Measurements from ENCODE around the gene FSTL4. TPM values are rescaled to one million over a fixed set of nuclear protein-coding genes. Genes with fewer than 3 reads are reported as not detected.

The FSTL4 gene
- total and polyA plus RNA-seq, 2 experiments from 2014 or later, result 1.4 to 2.8 TPM

DNA sequence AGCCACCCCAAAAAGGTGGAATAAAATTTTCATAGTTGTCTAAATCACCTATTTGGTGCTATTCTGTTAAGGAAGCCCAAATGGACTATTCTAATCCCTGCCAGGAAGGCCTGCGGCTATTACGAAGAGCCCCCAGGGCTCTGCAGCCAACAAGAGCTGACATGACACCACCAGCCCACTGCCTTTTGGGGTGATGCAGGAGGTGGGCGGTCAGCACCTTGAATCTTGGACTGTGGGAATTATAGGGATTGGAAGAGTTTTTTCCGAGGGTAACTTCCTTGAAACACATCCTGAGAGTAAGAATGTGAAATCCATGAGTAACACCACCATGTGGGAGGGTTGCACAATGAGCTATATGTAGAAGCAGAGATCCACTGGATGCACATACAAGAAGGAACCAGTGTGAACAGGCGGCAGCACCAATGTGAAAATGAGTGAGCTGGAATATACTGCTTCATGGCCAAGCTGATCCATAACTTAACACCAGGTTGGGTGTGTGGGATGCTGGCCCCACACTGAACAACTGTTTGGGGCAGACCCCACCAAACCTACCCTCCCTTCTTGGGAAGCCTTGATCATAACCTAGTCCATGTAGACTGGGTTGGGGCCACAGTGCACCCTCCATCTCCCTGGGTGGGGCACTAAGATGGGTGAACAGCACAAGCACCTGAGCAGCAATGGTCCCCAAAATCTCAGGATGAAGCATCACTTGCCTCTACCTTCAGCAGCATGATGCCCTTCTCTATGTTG is 239.0 kb downstream of the FSTL4 start:
- peaks cover 29% of the 10 kb centered on the region for H3K9me3 Mint-ChIP-seq
- peaks cover 3% of the 10 kb centered on the region for H3K27me3 Mint-ChIP-seq (ENCODE audit: insufficient read depth, low read depth, poor library complexity)
- no peak overlapping the region for H3K4me3 Mint-ChIP-seq
- peaks cover 13% of the 10 kb centered on the region; the same call in 2 of the 3 replicates for H3K4me1 Mint-ChIP-seq
- H3K36me3 Mint-ChIP-seq (ENCODE audit: low read depth), result peaks cover 11% of the 10 kb centered on the region; the same call in 2 of the 3 replicates
- Histone ChIP-seq H3K36me3 (ENCODE audit: insufficient read depth) (0 out of 2 replicates have a peak, but pooled peaks cover 2% of the 10 kb centered on the region), H3K79me2 (replicated peaks; ENCODE audit: insufficient read depth) (no peaks in the 10 kb centered on the region), H3K27me3 (ENCODE audit: insufficient read depth) (no peaks in the 10 kb centered on the region), H3F3A (replicated peaks; ENCODE audit: low read depth) (no peaks in the 10 kb centered on the region), H3K4me1 (ENCODE audit: insufficient read depth) (no peaks in the 10 kb centered on the region), H2AFZ (no peak overlapping the region), H3K27ac (ENCODE audit: low read depth) (no peak overlapping the region), H3K4me3 (no peak overlapping the region), H4K20me1 (replicated peaks; ENCODE audit: insufficient read depth) (no peaks in the 10 kb centered on the region), H3K9me2 (ENCODE audit: insufficient read depth) (peaks cover 3% of the 10 kb centered on the region; the same call in 1 of the 2 replicates), H3K4me2 (no peak overlapping the region)
- DNase-seq (ENCODE audit: low spot score), result no peak
- ATAC-seq, result no peak
- TF ChIP-seq CREB1 (CRISPR knock-in tag; IDR thresholded peaks at IDR 0.05; ENCODE audit: low read depth) (no peak), STAT1 (IDR thresholded peaks at IDR 0.05; ENCODE audit: unreplicated experiment) (no peak), JUNB (IDR thresholded peaks at IDR 0.05; ENCODE audit: unreplicated experiment) (no peak)
- TF ChIP-seq, protein P1, sequence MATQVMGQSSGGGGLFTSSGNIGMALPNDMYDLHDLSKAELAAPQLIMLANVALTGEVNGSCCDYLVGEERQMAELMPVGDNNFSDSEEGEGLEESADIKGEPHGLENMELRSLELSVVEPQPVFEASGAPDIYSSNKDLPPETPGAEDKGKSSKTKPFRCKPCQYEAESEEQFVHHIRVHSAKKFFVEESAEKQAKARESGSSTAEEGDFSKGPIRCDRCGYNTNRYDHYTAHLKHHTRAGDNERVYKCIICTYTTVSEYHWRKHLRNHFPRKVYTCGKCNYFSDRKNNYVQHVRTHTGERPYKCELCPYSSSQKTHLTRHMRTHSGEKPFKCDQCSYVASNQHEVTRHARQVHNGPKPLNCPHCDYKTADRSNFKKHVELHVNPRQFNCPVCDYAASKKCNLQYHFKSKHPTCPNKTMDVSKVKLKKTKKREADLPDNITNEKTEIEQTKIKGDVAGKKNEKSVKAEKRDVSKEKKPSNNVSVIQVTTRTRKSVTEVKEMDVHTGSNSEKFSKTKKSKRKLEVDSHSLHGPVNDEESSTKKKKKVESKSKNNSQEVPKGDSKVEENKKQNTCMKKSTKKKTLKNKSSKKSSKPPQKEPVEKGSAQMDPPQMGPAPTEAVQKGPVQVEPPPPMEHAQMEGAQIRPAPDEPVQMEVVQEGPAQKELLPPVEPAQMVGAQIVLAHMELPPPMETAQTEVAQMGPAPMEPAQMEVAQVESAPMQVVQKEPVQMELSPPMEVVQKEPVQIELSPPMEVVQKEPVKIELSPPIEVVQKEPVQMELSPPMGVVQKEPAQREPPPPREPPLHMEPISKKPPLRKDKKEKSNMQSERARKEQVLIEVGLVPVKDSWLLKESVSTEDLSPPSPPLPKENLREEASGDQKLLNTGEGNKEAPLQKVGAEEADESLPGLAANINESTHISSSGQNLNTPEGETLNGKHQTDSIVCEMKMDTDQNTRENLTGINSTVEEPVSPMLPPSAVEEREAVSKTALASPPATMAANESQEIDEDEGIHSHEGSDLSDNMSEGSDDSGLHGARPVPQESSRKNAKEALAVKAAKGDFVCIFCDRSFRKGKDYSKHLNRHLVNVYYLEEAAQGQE (IDR thresholded peaks at IDR 0.05; ENCODE audit: unreplicated experiment), result no peak
- TF ChIP-seq, protein P2, sequence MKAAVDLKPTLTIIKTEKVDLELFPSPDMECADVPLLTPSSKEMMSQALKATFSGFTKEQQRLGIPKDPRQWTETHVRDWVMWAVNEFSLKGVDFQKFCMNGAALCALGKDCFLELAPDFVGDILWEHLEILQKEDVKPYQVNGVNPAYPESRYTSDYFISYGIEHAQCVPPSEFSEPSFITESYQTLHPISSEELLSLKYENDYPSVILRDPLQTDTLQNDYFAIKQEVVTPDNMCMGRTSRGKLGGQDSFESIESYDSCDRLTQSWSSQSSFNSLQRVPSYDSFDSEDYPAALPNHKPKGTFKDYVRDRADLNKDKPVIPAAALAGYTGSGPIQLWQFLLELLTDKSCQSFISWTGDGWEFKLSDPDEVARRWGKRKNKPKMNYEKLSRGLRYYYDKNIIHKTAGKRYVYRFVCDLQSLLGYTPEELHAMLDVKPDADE (IDR thresholded peaks at IDR 0.05), result no peak
- no peak overlapping the region for H3K27ac Mint-ChIP-seq

DNA sequence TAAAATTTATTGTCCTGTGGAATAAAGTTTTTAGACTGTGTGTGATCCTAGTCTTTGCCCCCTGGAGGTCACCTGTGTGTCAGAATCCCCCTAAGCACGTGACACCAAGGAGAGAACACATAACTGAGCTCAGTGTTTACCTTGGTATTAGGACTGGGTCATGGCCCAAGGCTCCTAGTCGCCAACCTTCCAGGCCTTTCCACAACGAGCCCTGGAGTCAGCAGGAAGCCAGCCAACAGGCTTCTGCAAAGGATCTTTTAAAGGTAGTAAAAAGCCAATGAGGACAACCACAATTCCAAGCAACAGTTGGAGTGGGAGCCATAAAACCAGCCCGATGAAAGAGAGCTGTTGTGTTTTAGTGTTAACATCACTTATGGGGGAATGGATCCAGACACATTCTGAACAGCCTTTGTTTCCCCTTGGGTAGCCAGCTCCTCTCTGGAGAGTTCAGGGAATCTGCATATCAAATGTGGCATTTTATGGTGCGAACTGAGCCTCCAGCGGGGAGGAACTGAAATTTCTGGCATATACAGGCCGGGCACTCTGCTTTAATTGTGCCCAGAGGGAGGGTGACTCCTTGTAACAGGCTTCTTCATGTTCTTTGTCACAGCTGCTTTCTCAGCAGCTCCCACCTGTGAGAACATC is 239.9 kb downstream of the FSTL4 start:
- H4K20me1 ChIP-seq (replicated peaks; ENCODE audit: insufficient read depth), result no peaks in the 10 kb centered on the region
- H3K4me1 Mint-ChIP-seq, result peaks cover 13% of the 10 kb centered on the region; the same call in 2 of the 3 replicates
- H3K27ac Mint-ChIP-seq, result no peak overlapping the region
- DNase-seq (ENCODE audit: low spot score) (no peak), ATAC-seq (no peak)
- H3K27ac ChIP-seq (ENCODE audit: low read depth), result no peak overlapping the region
- no peak overlapping the region for H3K4me3 Mint-ChIP-seq
- 0 out of 2 replicates have a peak, but pooled peaks cover 2% of the 10 kb centered on the region for H3K36me3 ChIP-seq (ENCODE audit: insufficient read depth)
- no peaks in the 10 kb centered on the region for H3F3A ChIP-seq (replicated peaks; ENCODE audit: low read depth)
- peaks cover 23% of the 10 kb centered on the region for H3K9me3 Mint-ChIP-seq
- H3K4me3 ChIP-seq, result no peak overlapping the region
- H3K4me1 ChIP-seq (ENCODE audit: insufficient read depth), result no peaks in the 10 kb centered on the region
- no peaks in the 10 kb centered on the region for H3K79me2 ChIP-seq (replicated peaks; ENCODE audit: insufficient read depth)
- peaks cover 3% of the 10 kb centered on the region; the same call in 1 of the 2 replicates for H3K9me2 ChIP-seq (ENCODE audit: insufficient read depth)
- H3K27me3 Mint-ChIP-seq (ENCODE audit: insufficient read depth, low read depth, poor library complexity), result peaks cover 3% of the 10 kb centered on the region
- H2AFZ ChIP-seq, result no peak overlapping the region
- peaks cover 7% of the 10 kb centered on the region; the same call in 2 of the 3 replicates for H3K36me3 Mint-ChIP-seq (ENCODE audit: low read depth)
- no peak overlapping the region for H3K4me2 ChIP-seq
- H3K27me3 ChIP-seq (ENCODE audit: insufficient read depth), result no peaks in the 10 kb centered on the region
- TF ChIP-seq STAT1 (IDR thresholded peaks at IDR 0.05; ENCODE audit: unreplicated experiment) (no peak), EZH2 (IDR thresholded peaks at IDR 0.05; ENCODE audit: low read depth, unreplicated experiment) (no peak), ZNF331 (CRISPR knock-in tag; IDR thresholded peaks at IDR 0.05; ENCODE audit: low read depth) (no peak)
- TF ChIP-seq, protein P2 (IDR thresholded peaks at IDR 0.05), result no peak
- TF ChIP-seq, protein P3, sequence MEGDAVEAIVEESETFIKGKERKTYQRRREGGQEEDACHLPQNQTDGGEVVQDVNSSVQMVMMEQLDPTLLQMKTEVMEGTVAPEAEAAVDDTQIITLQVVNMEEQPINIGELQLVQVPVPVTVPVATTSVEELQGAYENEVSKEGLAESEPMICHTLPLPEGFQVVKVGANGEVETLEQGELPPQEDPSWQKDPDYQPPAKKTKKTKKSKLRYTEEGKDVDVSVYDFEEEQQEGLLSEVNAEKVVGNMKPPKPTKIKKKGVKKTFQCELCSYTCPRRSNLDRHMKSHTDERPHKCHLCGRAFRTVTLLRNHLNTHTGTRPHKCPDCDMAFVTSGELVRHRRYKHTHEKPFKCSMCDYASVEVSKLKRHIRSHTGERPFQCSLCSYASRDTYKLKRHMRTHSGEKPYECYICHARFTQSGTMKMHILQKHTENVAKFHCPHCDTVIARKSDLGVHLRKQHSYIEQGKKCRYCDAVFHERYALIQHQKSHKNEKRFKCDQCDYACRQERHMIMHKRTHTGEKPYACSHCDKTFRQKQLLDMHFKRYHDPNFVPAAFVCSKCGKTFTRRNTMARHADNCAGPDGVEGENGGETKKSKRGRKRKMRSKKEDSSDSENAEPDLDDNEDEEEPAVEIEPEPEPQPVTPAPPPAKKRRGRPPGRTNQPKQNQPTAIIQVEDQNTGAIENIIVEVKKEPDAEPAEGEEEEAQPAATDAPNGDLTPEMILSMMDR (conservative IDR thresholded peaks at IDR 0.05; ENCODE audit: low read depth in 2 of 2), result no peak
